SK-N-SH (cell line): ENCODE measurements around the gene MACROD2. TPM values are rescaled to one million over a fixed set of nuclear protein-coding genes. Genes with fewer than 3 reads are reported as not detected.
A peak's percentile ranks its signal among the peaks of the same experiment; 100 is the strongest.

ENCODE experiments used
- CTCF ChIA-PET: fragments of 300-600, 350-600 bp; formaldehyde crosslinking; extraction: SDS; loops from one replicate; lab custom pipeline; 2021; lab: Yijun Ruan, JAX
- POLR2A ChIA-PET: fragments of 350-600 bp; sonication (Branson Sonifier 250); formaldehyde crosslinking; extraction: SDS; loops from one replicate; lab custom pipeline; 2020; ENCODE audit warnings: antibody characterized with exemption, inconsistent platforms; lab: Yijun Ruan, JAX
- DNase-seq: peaks from one replicate; pipeline ENCODE4 v3.0.0; 2012
- H2AFZ ChIP-seq: fragments of 200-600 bp; sonication (generic); 2 replicates; pipeline ENCODE4 v1.8.1; 2016; ENCODE audit warnings: antibody characterized with exemption, mild to moderate bottlenecking, low read depth
- H3F3A ChIP-seq: fragments of 200-600 bp; sonication (generic); replicated peaks from 2 replicates; pipeline ENCODE3; 2016; ENCODE audit warnings: antibody characterized with exemption, mild to moderate bottlenecking; ENCODE audit not compliant: insufficient read depth
- H3K27ac ChIP-seq, 2 experiments: fragments of 200-500 bp in 1 of 2; fragments of 200-600 bp in 1 of 2; sonication (Bioruptor generic) in 1 of 2; sonication (generic), shearing (Covaris generic) in 1 of 2; 2 replicates each; pipeline versions ENCODE4 v1.5.1 to v1.6.1; 2014 to 2016; ENCODE audit warnings: low read depth in 2 of 2, inconsistent platforms in 1 of 2, low read length in 1 of 2, mild to moderate bottlenecking in 1 of 2, mixed read lengths in 1 of 2
- H3K27me3 ChIP-seq: fragments of 200-600 bp; sonication (generic), shearing (Covaris generic); 2 replicates; pipeline ENCODE4 v1.6.1; 2016; ENCODE audit warnings: mixed run types; ENCODE audit not compliant: insufficient read depth
- H3K36me3 ChIP-seq, 2 experiments: fragments of 200-500 bp in 1 of 2; fragments of 200-600 bp in 1 of 2; sonication (Bioruptor generic) in 1 of 2; sonication (generic) in 1 of 2; replicated peaks in 1 of 2; 2 replicates each; pipeline versions ENCODE3 to v1.5.1; 2014 to 2016; ENCODE audit warnings: low read length in 1 of 2, mild to moderate bottlenecking in 1 of 2; ENCODE audit not compliant: insufficient read depth in 2 of 2, control insufficient read depth in 1 of 2
- H3K4me1 ChIP-seq, 2 experiments: fragments of 200-500 bp in 1 of 2; fragments of 200-600 bp in 1 of 2; sonication (Bioruptor generic) in 1 of 2; sonication (generic), shearing (Covaris generic) in 1 of 2; 2 replicates each; pipeline versions ENCODE4 v1.5.1 to v1.6.1; 2014 to 2016; ENCODE audit warnings: low read depth in 1 of 2, low read length in 1 of 2, mixed run types in 1 of 2; ENCODE audit not compliant: insufficient read depth in 2 of 2, control insufficient read depth in 1 of 2
- H3K4me2 ChIP-seq: fragments of 200-600 bp; sonication (generic), shearing (Covaris generic); 2 replicates; pipeline ENCODE4 v1.6.1; 2017; ENCODE audit warnings: mixed run types
- H3K4me3 ChIP-seq, 2 experiments: fragments of 200-500 bp in 1 of 2; fragments of 200-600 bp in 1 of 2; sonication (Bioruptor generic) in 1 of 2; sonication (generic), shearing (Covaris generic) in 1 of 2; 2 replicates each; pipeline versions ENCODE4 v1.5.1 to v1.8.1; 2014 to 2016; ENCODE audit warnings: low read depth in 2 of 2, inconsistent platforms in 1 of 2, low read length in 1 of 2, mild to moderate bottlenecking in 1 of 2, mixed read lengths in 1 of 2, moderate library complexity in 1 of 2
- H3K79me2 ChIP-seq: fragments of 200-600 bp; sonication (generic); 2 replicates; pipeline ENCODE4 v1.8.1; 2017; ENCODE audit warnings: mild to moderate bottlenecking; ENCODE audit not compliant: insufficient read depth
- H3K9ac ChIP-seq: fragments of 200-600 bp; sonication (generic); 2 replicates; pipeline ENCODE4 v1.6.1; 2017; ENCODE audit warnings: mixed run types
- H3K9me2 ChIP-seq: fragments of 200-600 bp; sonication (generic); 2 replicates; pipeline ENCODE4 v1.6.1; 2017; ENCODE audit warnings: mixed run types
- H3K9me3 ChIP-seq: fragments of 200-600 bp; sonication (generic); 2 replicates; pipeline ENCODE4 v1.6.1; 2017; ENCODE audit warnings: mixed run types, mild to moderate bottlenecking, moderate library complexity
- H4K20me1 ChIP-seq: fragments of 200-600 bp; sonication (generic); 2 replicates; pipeline ENCODE4 v1.6.1; 2017; ENCODE audit warnings: mild to moderate bottlenecking, mixed run types; ENCODE audit not compliant: insufficient read depth
- EP300 ChIP-seq, 2 experiments: IDR thresholded peaks; 2 replicates each; pipeline versions ENCODE4 v1.4.0 to v1.6.1; 2012; ENCODE audit warnings: borderline replicate concordance in 1 of 2, low read depth in 1 of 2, low read length in 1 of 2
- EZH2phosphoT487 ChIP-seq: fragments of 200-600 bp; sonication (generic); IDR thresholded peaks from 2 replicates; pipeline ENCODE4 v1.6.1; 2017; ENCODE audit warnings: low read depth, mixed run types, mild to moderate bottlenecking, antibody characterized with exemption, moderate library complexity, borderline replicate concordance
- FOXJ3 ChIP-seq: sonication (generic); formaldehyde crosslinking; IDR thresholded peaks from 2 replicates; pipeline ENCODE4 v1.5.1; 2020; ENCODE audit warnings: mild to moderate bottlenecking, missing genetic modification reagents
- FOXM1 ChIP-seq: IDR thresholded peaks from 2 replicates; pipeline ENCODE4 v1.4.0; 2012; ENCODE audit warnings: low read depth, mild to moderate bottlenecking
- GABPA ChIP-seq: IDR thresholded peaks from 2 replicates; pipeline ENCODE4 v1.4.0; 2012; ENCODE audit warnings: low read depth, mild to moderate bottlenecking
- JUND ChIP-seq: IDR thresholded peaks from 2 replicates; pipeline ENCODE4 v1.4.0; 2012
- MXI1 ChIP-seq: IDR thresholded peaks from 2 replicates; pipeline ENCODE4 v1.6.1; 2012; ENCODE audit warnings: mild to moderate bottlenecking, low read depth, low read length, improper control_type of control experiment
- RCOR1 ChIP-seq: fragments of 150-350 bp; IDR thresholded peaks from 2 replicates; pipeline ENCODE4 v1.6.1; 2017; ENCODE audit warnings: antibody characterized with exemption, low read length
- RFX5 ChIP-seq: IDR thresholded peaks from 2 replicates; pipeline ENCODE4 v1.6.1; 2012; ENCODE audit warnings: mild to moderate bottlenecking, improper control_type of control experiment, low read length
- RXRA ChIP-seq: IDR thresholded peaks from 2 replicates; pipeline ENCODE4 v1.4.0; 2012; ENCODE audit warnings: low read depth, mild to moderate bottlenecking, borderline replicate concordance
- TAF1 ChIP-seq: IDR thresholded peaks from 2 replicates; pipeline ENCODE4 v1.6.1; 2012; ENCODE audit warnings: low read depth, mild to moderate bottlenecking, low read length, moderate library complexity, borderline replicate concordance
- TEAD4 ChIP-seq: IDR thresholded peaks from 2 replicates; pipeline ENCODE4 v1.4.0; 2012; ENCODE audit warnings: mild to moderate bottlenecking, borderline replicate concordance; ENCODE audit not compliant: insufficient read depth
- YY1 ChIP-seq: IDR thresholded peaks from 2 replicates; pipeline ENCODE4 v1.4.0; 2012; ENCODE audit warnings: low read depth, mild to moderate bottlenecking
- WGBS: methylation state at CpG from one replicate; pipeline ENCODE4 v1.1.6; 2017; ENCODE audit warnings: low lambda C conversion rate; 5-methylcytosine and 5-hydroxymethylcytosine counted together
- polyA plus RNA-seq, 3 experiments: library from polyadenylated mRNA; depleted of rRNA; stranded (reverse); fragments of >200 nt; gene quantifications; 2 replicates each; pipeline ENCODE4 v1.2.3, GENCODE V29; 2012
- TF ChIP-seq, protein P1 (sequence below): IDR thresholded peaks from 2 replicates; pipeline ENCODE4 v1.4.0; 2012; ENCODE audit warnings: low read depth, borderline replicate concordance
- TF ChIP-seq, protein P2 (sequence below): fragments of 150-350 bp; IDR thresholded peaks from 2 replicates; pipeline ENCODE4 v1.6.1; 2017; ENCODE audit warnings: antibody characterized with exemption, low read length, low read depth, borderline replicate concordance
- TF ChIP-seq, protein P3 (sequence below): fragments of 150-350 bp; IDR thresholded peaks from 2 replicates; pipeline ENCODE4 v1.6.1; 2016; ENCODE audit warnings: mild to moderate bottlenecking, low read depth, low read length
- TF ChIP-seq, protein P4 (sequence below): IDR thresholded peaks from 2 replicates; pipeline ENCODE4 v1.6.1; 2012; ENCODE audit warnings: mild to moderate bottlenecking, low read depth, low read length, moderate library complexity
- TF ChIP-seq, protein P5 (sequence below): IDR thresholded peaks from 2 replicates; pipeline ENCODE4; 2012

The MACROD2 gene
- polyA plus RNA-seq, 1 of the 3 experiments (the other 2 are of a cell fraction) = 0.33 TPM

DNA sequence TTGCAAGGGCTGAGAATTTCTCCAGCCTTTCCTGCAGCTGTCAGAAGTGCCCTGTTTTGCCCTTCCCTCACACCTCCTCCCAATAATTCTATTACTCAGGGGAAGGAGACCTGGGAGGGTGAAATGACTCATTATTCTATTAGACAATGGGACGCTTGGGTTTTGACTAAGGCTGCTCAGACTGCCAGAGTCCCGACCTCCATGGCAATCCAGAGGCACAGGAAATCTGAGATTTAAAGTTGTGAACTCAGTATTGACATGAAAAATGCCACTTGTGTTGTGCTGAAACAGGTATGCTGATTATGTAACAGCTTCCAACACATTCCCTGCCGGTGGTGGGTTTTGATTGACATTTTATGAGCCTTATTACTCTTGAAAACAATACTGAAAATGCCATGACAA lies 967.9 kb downstream of the MACROD2 start (continued):
- TF ChIP-seq, protein P1, sequence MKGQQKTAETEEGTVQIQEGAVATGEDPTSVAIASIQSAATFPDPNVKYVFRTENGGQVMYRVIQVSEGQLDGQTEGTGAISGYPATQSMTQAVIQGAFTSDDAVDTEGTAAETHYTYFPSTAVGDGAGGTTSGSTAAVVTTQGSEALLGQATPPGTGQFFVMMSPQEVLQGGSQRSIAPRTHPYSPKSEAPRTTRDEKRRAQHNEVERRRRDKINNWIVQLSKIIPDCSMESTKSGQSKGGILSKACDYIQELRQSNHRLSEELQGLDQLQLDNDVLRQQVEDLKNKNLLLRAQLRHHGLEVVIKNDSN = no peak
- no peak for TF ChIP-seq TAF1
- TF ChIP-seq RXRA = peak; percentile 39; the same call in 1 of the 2 replicates
- TF ChIP-seq MXI1 = no peak
- no peak for TF ChIP-seq EP300 (IDR thresholded peaks at IDR 0.05; ENCODE audit: borderline replicate concordance in 1 of 2, low read depth in 1 of 2, low read length in 1 of 2)
- no peak for TF ChIP-seq RCOR1
- TF ChIP-seq, protein P2, sequence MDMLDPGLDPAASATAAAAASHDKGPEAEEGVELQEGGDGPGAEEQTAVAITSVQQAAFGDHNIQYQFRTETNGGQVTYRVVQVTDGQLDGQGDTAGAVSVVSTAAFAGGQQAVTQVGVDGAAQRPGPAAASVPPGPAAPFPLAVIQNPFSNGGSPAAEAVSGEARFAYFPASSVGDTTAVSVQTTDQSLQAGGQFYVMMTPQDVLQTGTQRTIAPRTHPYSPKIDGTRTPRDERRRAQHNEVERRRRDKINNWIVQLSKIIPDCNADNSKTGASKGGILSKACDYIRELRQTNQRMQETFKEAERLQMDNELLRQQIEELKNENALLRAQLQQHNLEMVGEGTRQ = no peak
- TF ChIP-seq, protein P3, sequence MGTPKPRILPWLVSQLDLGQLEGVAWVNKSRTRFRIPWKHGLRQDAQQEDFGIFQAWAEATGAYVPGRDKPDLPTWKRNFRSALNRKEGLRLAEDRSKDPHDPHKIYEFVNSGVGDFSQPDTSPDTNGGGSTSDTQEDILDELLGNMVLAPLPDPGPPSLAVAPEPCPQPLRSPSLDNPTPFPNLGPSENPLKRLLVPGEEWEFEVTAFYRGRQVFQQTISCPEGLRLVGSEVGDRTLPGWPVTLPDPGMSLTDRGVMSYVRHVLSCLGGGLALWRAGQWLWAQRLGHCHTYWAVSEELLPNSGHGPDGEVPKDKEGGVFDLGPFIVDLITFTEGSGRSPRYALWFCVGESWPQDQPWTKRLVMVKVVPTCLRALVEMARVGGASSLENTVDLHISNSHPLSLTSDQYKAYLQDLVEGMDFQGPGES = no peak

DNA sequence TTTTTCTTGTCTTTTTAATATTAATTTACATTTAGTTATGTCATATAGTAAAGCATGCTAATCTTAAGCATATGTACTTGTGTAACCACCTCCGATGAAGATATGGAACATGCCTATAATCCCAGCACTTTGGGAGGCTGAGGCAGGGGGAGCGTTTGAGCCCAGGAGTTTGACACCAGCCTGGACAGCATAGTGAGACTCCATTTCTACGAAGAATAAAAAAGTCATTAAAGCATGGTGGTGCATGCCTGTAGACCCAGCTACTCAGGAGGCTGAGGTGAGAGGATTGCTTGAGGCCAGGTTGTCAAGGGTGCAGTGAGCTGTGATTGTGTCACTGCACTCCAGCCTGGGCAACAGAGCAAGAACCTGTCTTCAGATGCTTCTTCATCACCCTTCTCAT lies 970.9 kb downstream of the MACROD2 start:
- H2AFZ ChIP-seq = no peak overlapping the region
- POLR2A ChIA-PET = no interaction called here
- no peaks in the 10 kb centered on the region for H3K27me3 ChIP-seq
- WGBS = 90% methylated on average over 3 of the region's 3 CpGs
- H3K9ac ChIP-seq = no peak overlapping the region
- no peak overlapping the region for H3K4me2 ChIP-seq
- no peak overlapping the region for H3K27ac ChIP-seq
- H3K9me2 ChIP-seq = no peaks in the 10 kb centered on the region
- no peaks in the 10 kb centered on the region for H3K9me3 ChIP-seq
- TF ChIP-seq TEAD4 (no peak), JUND (no peak)
- no peak overlapping the region for H3K4me3 ChIP-seq
- no peaks in the 10 kb centered on the region for H3K36me3 ChIP-seq
- no peak for DNase-seq
- no peaks in the 10 kb centered on the region for H4K20me1 ChIP-seq
- 0 out of 4 replicates have a peak, but pooled peaks cover 0 to 5% of the 10 kb centered on the region in 2 experiments for H3K4me1 ChIP-seq
- no peaks in the 10 kb centered on the region for H3K79me2 ChIP-seq
- H3F3A ChIP-seq = no peaks in the 10 kb centered on the region
- CTCF ChIA-PET = no interaction called here

DNA sequence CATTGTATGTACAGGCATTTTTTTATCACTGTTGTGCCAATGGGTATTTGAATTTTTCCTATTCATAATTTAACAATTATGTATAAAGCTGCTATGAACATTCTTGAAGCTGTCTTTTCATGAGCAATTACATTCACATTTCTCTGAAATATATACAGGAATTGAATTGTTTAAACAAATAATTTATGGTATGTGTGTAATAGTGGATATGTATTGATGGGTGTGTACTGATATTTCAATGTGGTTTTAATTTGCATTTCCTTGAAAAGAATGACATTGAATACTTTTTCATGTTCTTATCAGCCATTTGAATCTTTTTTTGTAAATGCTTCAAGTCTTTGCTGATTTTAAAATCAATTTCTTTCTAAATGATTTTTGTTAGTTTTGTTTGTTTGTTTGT lies 971.5 kb downstream of the MACROD2 start:
- H2AFZ ChIP-seq = no peak overlapping the region
- H3K9me2 ChIP-seq = no peaks in the 10 kb centered on the region
- no peak overlapping the region for H3K4me2 ChIP-seq
- no peaks in the 10 kb centered on the region for H3K27me3 ChIP-seq
- no peak overlapping the region for H3K9ac ChIP-seq
- no peak for DNase-seq
- H3K36me3 ChIP-seq = no peaks in the 10 kb centered on the region
- H3K4me3 ChIP-seq = no peak overlapping the region
- H3K9me3 ChIP-seq = no peaks in the 10 kb centered on the region
- no peaks in the 10 kb centered on the region for H3F3A ChIP-seq
- ChIA-PET CTCF (no interaction called here), POLR2A (no interaction called here)
- H3K27ac ChIP-seq = no peak overlapping the region
- H3K79me2 ChIP-seq = no peaks in the 10 kb centered on the region
- 0 out of 4 replicates have a peak, but pooled peaks cover 0 to 5% of the 10 kb centered on the region in 2 experiments for H3K4me1 ChIP-seq
- no peaks in the 10 kb centered on the region for H4K20me1 ChIP-seq
- TF ChIP-seq, protein P4, sequence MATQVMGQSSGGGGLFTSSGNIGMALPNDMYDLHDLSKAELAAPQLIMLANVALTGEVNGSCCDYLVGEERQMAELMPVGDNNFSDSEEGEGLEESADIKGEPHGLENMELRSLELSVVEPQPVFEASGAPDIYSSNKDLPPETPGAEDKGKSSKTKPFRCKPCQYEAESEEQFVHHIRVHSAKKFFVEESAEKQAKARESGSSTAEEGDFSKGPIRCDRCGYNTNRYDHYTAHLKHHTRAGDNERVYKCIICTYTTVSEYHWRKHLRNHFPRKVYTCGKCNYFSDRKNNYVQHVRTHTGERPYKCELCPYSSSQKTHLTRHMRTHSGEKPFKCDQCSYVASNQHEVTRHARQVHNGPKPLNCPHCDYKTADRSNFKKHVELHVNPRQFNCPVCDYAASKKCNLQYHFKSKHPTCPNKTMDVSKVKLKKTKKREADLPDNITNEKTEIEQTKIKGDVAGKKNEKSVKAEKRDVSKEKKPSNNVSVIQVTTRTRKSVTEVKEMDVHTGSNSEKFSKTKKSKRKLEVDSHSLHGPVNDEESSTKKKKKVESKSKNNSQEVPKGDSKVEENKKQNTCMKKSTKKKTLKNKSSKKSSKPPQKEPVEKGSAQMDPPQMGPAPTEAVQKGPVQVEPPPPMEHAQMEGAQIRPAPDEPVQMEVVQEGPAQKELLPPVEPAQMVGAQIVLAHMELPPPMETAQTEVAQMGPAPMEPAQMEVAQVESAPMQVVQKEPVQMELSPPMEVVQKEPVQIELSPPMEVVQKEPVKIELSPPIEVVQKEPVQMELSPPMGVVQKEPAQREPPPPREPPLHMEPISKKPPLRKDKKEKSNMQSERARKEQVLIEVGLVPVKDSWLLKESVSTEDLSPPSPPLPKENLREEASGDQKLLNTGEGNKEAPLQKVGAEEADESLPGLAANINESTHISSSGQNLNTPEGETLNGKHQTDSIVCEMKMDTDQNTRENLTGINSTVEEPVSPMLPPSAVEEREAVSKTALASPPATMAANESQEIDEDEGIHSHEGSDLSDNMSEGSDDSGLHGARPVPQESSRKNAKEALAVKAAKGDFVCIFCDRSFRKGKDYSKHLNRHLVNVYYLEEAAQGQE = no peak
- no peak for TF ChIP-seq FOXJ3
- TF ChIP-seq GABPA = no peak
- TF ChIP-seq JUND = no peak
- no peak for TF ChIP-seq EZH2phosphoT487
- no peak for TF ChIP-seq RFX5
- TF ChIP-seq, protein P5, sequence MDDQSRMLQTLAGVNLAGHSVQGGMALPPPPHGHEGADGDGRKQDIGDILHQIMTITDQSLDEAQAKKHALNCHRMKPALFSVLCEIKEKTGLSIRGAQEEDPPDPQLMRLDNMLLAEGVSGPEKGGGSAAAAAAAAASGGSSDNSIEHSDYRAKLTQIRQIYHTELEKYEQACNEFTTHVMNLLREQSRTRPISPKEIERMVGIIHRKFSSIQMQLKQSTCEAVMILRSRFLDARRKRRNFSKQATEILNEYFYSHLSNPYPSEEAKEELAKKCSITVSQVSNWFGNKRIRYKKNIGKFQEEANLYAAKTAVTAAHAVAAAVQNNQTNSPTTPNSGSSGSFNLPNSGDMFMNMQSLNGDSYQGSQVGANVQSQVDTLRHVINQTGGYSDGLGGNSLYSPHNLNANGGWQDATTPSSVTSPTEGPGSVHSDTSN = no peak
- no peak for TF ChIP-seq YY1
- no peak for TF ChIP-seq TEAD4
- TF ChIP-seq, protein P1 = no peak
- no peak for TF ChIP-seq FOXM1
